Stimulated activated naive B cell treated with anti-CD40 and anti-IgM and Interleukin-4, amounts not matched to agents 10 μg/mL and 1 μg/mL and 100 μg/mL, for 72 hours (primary cell): ENCODE measurements around the gene GPC6.

Experiments
- ATAC-seq, 2 donors: fragments of 150-1000 bp; cut with Tn5 transposase; replicated peaks; 2 replicates each; pipeline ENCODE4 v1.10.0; 2021; ENCODE audit warnings: moderate library complexity in 1 of 2
- DNase-seq: peaks from one replicate; pipeline ENCODE4 v3.0.0; 2021
- H3K27ac Mint-ChIP-seq: one replicate; pipeline ENCODE4 v1.8.0; 2022; ENCODE audit warnings: mild to moderate bottlenecking, mixed read lengths
- H3K27me3 Mint-ChIP-seq, 2 donors: one replicate each; pipeline ENCODE4 v1.8.0; 2022; ENCODE audit warnings: mixed read lengths in 2 of 2
- H3K36me3 Mint-ChIP-seq, 2 donors: one replicate each; pipeline ENCODE4 v1.8.0; 2022; ENCODE audit warnings: mixed read lengths in 2 of 2, mild to moderate bottlenecking in 1 of 2
- H3K4me1 Mint-ChIP-seq, 2 donors: one replicate each; pipeline ENCODE4 v1.8.0; 2022; ENCODE audit warnings: mixed read lengths in 2 of 2, mild to moderate bottlenecking in 1 of 2
- H3K4me3 Mint-ChIP-seq, 2 donors: one replicate each; pipeline ENCODE4 v1.8.0; 2022; ENCODE audit warnings: mild to moderate bottlenecking in 2 of 2, mixed read lengths in 2 of 2, moderate library complexity in 1 of 2
- H3K9me3 Mint-ChIP-seq, 2 donors: one replicate each; pipeline ENCODE4 v1.8.0; 2022; ENCODE audit warnings: mixed read lengths in 2 of 2, mild to moderate bottlenecking in 1 of 2

Gene GPC6

DNA sequence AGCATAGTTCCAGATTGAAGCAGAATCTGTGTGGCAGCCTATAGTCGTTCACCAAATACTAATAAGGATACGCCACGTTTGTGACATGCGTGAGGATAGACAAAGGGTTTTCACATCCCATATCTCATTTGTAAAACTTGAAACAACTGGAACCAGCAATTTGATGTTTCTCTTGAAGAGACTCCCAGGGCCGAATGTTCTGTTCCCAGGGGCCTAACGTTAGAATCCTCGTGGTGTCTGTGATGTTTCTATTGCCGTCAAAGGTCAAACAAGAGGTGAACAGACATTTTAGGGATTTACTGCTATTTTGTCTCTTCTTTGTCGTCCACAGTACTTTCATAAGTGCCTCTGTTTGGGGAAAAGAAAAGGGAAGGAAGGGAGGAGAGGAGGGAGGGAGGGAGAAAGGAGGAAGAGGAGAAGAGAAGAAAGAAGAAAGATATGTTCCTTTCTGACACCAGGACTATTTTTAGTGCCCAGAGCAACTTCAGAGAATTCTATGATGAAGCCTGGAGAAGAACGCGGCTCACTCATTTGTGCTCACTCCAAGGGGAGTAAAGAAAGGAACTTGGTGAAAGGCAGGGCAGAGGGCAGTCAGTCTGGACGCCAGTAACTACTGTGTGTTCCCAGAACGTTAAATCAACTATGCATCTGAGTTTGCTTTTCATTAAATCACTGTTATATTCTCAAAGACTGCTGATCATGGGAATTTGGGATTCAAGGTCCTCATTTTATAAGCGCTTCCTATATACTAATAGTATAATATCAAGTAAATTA is 1098.3 kb downstream of the GPC6 start:
- peaks cover 7 to 8% of the 10 kb centered on the region in 2 donors for H3K9me3 Mint-ChIP-seq
- no peaks in the 10 kb centered on the region for H3K27me3 Mint-ChIP-seq
- H3K4me1 Mint-ChIP-seq = peaks cover 39 to 61% of the 10 kb centered on the region in 2 donors
- H3K36me3 Mint-ChIP-seq = peaks cover 5 to 11% of the 10 kb centered on the region in 2 donors
- ATAC-seq (no peak), DNase-seq (no peak)
- H3K27ac Mint-ChIP-seq = no peak overlapping the region
- H3K4me3 Mint-ChIP-seq = no peak overlapping the region

GRCh38 chr13:94325650-94326049 is 1099.0 kb downstream of the GPC6 start:
- no peak for ATAC-seq
- Mint-ChIP-seq H3K27me3 (no peaks in the 10 kb centered on the region), H3K4me3 (no peak overlapping the region), H3K4me1 (peaks cover 41 to 64% of the 10 kb centered on the region in 2 donors), H3K27ac (no peak overlapping the region), H3K36me3 (peaks cover 5 to 11% of the 10 kb centered on the region in 2 donors), H3K9me3 (peaks cover 7 to 8% of the 10 kb centered on the region in 2 donors)
- no peak for DNase-seq

GRCh38 chr13:94327318-94327717 is 1100.7 kb downstream of the GPC6 start:
- H3K9me3 Mint-ChIP-seq = peaks cover 0 to 5% of the 10 kb centered on the region in 2 donors

GRCh38 chr13:94328381-94329041 is 1101.9 kb downstream of the GPC6 start:
- DNase-seq (no peak), ATAC-seq (no peak)
- Mint-ChIP-seq H3K4me1 (peaks cover 36 to 59% of the 10 kb centered on the region in 2 donors), H3K27me3 (no peaks in the 10 kb centered on the region), H3K36me3 (peaks cover 2 to 7% of the 10 kb centered on the region in 2 donors), H3K4me3 (no peak overlapping the region), H3K27ac (no peak overlapping the region), H3K9me3 (peaks cover 0 to 4% of the 10 kb centered on the region in 2 donors)

More at GRCh38 chr13:94327318-94327717, 1100.7 kb downstream of the GPC6 start:
- peak overlapping the region; percentile 67 for H3K27ac Mint-ChIP-seq
- ATAC-seq (peak; percentile 93 to 97), DNase-seq (peak; percentile 40)
- no peaks in the 10 kb centered on the region for H3K27me3 Mint-ChIP-seq
- H3K36me3 Mint-ChIP-seq = peaks cover 2 to 7% of the 10 kb centered on the region in 2 donors
- H3K4me3 Mint-ChIP-seq = peak overlapping the region; percentile 46 to 59
- peaks cover 41 to 64% of the 10 kb centered on the region in 2 donors for H3K4me1 Mint-ChIP-seq

DNA sequence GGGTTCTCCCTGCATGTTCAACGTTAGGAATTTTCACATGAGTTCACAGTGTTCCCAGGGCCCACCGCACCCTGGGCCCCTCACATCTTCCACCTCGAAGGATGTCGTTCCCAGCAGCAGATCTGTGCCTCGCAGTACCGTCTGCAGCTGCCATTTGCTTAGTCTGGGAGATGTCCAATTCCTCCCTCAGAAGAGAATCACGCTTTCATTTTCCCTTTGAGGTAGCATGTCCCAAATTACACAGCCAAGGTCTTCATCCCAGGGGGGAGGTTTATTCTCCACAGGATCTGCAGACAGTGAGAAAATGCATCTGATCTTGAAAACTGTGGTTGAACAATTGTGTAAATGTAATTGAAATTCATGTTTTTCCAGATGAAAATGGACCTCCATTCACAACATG is 1102.7 kb downstream of the GPC6 start:
- H3K4me1 Mint-ChIP-seq = peaks cover 30 to 53% of the 10 kb centered on the region in 2 donors
- DNase-seq = no peak

DNA sequence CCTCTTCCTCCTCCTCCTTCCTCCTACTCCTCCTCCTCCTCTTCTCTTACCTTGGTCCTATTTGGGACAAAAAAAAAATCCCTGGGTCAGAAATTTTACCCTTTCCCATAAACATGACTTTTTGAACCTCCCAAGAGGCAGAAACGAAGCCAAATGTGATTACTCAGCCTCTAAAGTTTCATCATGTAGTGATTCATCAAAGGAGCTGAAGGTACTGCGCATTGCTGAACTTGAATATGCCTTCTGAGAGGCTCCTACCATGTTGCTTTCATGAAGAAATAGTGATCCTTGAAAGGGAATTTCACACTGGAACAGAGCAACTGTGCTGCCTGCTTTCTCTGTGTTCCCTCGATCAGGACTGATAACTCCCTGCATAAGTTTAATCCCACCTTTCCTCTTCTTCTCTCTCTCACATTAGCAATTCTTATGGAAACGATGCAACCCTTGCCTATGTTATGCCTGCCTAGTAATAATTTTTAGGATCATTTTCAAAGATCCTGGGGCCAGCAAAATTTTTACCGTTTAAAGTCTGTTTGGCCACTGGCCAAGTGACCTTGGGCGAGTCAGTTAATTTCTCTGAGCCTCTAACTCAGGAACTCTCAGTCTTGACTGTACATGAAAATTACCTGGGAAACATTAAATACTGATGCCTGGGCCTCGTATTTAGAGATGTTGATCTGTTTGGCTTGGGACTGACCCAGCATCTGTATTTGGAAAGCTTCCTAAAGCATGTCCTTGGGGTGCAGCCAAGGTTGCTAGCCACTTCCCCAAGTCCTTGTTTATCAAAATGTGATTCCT is 1103.3 kb downstream of the GPC6 start:
- Mint-ChIP-seq H3K27me3 (no peaks in the 10 kb centered on the region), H3K4me1 (peaks cover 25 to 46% of the 10 kb centered on the region in 2 donors), H3K4me3 (no peak overlapping the region), H3K36me3 (peaks cover 2 to 7% of the 10 kb centered on the region in 2 donors), H3K9me3 (peaks cover 0 to 4% of the 10 kb centered on the region in 2 donors), H3K27ac (peak overlapping the region; percentile 25)
- no peak for ATAC-seq
- DNase-seq = no peak

More for the DNA sequence above, 1102.7 kb downstream of the GPC6 start:
- no peak overlapping the region for H3K27ac Mint-ChIP-seq
- H3K27me3 Mint-ChIP-seq = no peaks in the 10 kb centered on the region
- no peak overlapping the region for H3K4me3 Mint-ChIP-seq
- H3K36me3 Mint-ChIP-seq = peaks cover 2 to 7% of the 10 kb centered on the region in 2 donors
- no peak for ATAC-seq
- peaks cover 0 to 4% of the 10 kb centered on the region in 2 donors for H3K9me3 Mint-ChIP-seq

DNA sequence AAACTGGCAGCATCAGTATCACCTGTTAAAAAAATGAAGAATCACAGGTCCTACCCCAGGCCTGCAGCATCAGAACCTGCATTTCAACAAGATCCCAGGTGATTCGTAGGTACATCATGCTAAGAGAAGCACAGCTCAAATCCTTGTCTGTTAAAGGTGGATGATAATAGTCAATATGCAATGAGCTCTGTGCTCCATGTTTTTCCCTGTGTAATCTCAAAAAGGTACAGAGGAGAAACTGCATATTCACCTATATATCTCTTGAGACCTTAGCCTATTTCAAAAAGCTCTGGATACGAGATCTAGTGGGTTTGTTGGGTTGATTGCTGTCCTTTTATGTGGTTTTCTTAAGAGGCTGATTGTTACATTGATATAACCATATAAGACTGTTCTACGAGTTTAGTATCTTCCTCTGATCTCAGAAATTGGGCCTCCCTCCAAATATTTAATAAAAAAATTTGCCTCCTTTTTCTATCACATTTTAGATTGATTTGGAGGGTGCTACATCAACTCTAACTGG is 1104.0 kb downstream of the GPC6 start:
- Mint-ChIP-seq H3K9me3 (peaks cover 0 to 4% of the 10 kb centered on the region in 2 donors), H3K4me1 (peaks cover 22 to 43% of the 10 kb centered on the region in 2 donors), H3K36me3 (peaks cover 2 to 7% of the 10 kb centered on the region in 2 donors), H3K4me3 (no peak overlapping the region), H3K27me3 (no peaks in the 10 kb centered on the region), H3K27ac (no peak overlapping the region)
- ATAC-seq = no peak
- DNase-seq = no peak

GRCh38 chr13:94331281-94331680 is 1104.7 kb downstream of the GPC6 start:
- Mint-ChIP-seq H3K27me3 (no peaks in the 10 kb centered on the region), H3K27ac (no peak overlapping the region), H3K9me3 (peaks cover 0 to 4% of the 10 kb centered on the region in 2 donors), H3K36me3 (peaks cover 2 to 7% of the 10 kb centered on the region in 2 donors), H3K4me1 (peaks cover 21 to 38% of the 10 kb centered on the region in 2 donors), H3K4me3 (no peak overlapping the region)
- no peak for DNase-seq
- no peak for ATAC-seq

- DNase-seq (no peak), ATAC-seq (no peak)
- Mint-ChIP-seq H3K27me3 (no peaks in the 10 kb centered on the region), H3K4me1 (peaks cover 11 to 25% of the 10 kb centered on the region in 2 donors), H3K36me3 (no peaks in the 10 kb centered on the region), H3K4me3 (no peak overlapping the region), H3K27ac (no peak overlapping the region), H3K9me3 (no peaks in the 10 kb centered on the region)
These were observed 1105.9 kb downstream of the GPC6 start for GRCh38 chr13:94332359-94333096.

DNA sequence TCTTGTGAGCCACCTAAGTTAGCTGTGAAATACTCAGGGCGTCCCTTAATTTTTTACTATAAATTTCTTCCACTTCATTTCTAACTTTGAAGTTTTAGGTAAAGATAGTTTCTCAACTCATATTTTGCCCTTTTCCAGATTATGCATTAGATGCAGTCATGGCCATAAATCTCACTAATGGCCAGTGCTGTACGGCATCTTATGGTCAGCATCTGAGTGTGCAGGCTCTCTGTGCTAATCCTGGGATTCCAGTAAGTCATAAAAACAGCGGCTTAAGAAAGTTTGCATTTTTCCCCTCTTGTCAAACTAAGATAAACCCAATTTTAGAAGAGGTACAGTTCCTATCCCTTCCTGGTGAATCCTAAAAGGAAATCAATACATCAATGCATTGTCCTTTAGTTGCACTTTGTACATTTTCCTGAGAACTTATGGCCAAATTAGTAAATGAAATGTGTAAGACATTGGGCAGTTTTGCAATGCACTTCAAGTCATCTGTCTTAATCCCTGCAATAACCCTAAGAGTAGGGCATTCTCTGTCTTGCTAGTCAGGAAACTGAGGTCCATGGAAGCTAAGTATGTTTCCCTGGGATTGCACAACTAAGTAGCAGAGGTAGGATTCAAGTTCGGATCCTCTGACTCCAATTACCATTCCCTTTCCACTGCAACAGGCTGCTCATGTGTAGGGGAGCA is 1106.7 kb downstream of the GPC6 start:
- Mint-ChIP-seq H3K27ac (no peak overlapping the region), H3K36me3 (no peaks in the 10 kb centered on the region), H3K9me3 (no peaks in the 10 kb centered on the region), H3K4me1 (peaks cover 7 to 19% of the 10 kb centered on the region in 2 donors), H3K4me3 (no peak overlapping the region), H3K27me3 (no peaks in the 10 kb centered on the region)
- ATAC-seq (no peak), DNase-seq (no peak)

DNA sequence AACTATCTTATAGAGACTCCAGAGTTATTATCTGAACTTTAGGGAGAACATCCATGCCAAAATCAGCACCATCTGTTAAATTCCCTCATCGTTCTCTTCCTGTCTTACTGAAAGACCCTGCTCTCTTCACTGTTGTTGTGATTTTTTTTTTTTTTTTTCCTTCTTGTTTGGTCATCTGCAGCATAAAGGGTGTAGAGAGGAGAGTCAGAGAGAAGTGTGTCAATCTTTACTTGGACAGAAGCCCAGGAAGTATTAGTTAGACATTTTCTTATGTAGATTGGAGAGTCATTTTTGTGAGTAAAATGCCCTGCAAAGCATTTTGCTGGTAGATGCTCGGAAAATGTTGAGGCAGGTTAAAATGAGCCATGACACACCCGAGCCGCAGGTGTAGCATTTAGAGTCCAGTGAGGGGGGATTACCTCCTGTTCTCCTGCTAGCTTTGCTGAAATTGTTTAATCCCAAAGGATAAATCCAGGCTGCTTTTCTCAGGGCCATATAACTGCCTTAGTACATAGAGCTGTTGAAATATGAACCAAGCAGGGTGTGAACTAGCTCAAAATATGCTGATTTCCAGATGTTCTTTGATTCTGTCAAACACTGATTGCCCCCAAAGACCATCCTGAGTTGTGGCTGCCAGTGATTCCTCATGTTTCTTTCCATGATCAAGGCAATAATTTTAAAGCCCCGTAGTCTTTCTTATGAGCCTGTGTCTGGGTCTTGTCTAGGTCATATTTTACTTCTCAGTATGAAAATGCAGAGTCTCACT is 1109.3 kb downstream of the GPC6 start:
- H3K9me3 Mint-ChIP-seq = no peaks in the 10 kb centered on the region
- no peaks in the 10 kb centered on the region for H3K36me3 Mint-ChIP-seq
- H3K27me3 Mint-ChIP-seq = no peaks in the 10 kb centered on the region
- H3K4me3 Mint-ChIP-seq = no peak overlapping the region
- no peak for DNase-seq
- no peak overlapping the region for H3K27ac Mint-ChIP-seq
- no peak for ATAC-seq
- H3K4me1 Mint-ChIP-seq = no peaks in the 10 kb centered on the region

- no peak for DNase-seq
- Mint-ChIP-seq H3K36me3 (no peaks in the 10 kb centered on the region), H3K4me1 (no peaks in the 10 kb centered on the region), H3K27me3 (no peaks in the 10 kb centered on the region), H3K9me3 (no peaks in the 10 kb centered on the region), H3K27ac (no peak overlapping the region), H3K4me3 (no peak overlapping the region)
- no peak for ATAC-seq
These were observed 1112.6 kb downstream of the GPC6 start for GRCh38 chr13:94339116-94339687.
